ENCODE data around the gene CNTRL.

- TF ChIP-seq, protein P1, sequence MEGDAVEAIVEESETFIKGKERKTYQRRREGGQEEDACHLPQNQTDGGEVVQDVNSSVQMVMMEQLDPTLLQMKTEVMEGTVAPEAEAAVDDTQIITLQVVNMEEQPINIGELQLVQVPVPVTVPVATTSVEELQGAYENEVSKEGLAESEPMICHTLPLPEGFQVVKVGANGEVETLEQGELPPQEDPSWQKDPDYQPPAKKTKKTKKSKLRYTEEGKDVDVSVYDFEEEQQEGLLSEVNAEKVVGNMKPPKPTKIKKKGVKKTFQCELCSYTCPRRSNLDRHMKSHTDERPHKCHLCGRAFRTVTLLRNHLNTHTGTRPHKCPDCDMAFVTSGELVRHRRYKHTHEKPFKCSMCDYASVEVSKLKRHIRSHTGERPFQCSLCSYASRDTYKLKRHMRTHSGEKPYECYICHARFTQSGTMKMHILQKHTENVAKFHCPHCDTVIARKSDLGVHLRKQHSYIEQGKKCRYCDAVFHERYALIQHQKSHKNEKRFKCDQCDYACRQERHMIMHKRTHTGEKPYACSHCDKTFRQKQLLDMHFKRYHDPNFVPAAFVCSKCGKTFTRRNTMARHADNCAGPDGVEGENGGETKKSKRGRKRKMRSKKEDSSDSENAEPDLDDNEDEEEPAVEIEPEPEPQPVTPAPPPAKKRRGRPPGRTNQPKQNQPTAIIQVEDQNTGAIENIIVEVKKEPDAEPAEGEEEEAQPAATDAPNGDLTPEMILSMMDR (IDR thresholded peaks at IDR 0.05; ENCODE audit: control extremely low read depth in 1 of 3, insufficient read depth in 1 of 3, low read depth in 1 of 3, low read length in 3 of 3), result no peak
- TF ChIP-seq RFX5 (IDR thresholded peaks at IDR 0.05; ENCODE audit: borderline replicate concordance, low read depth, low read length), result no peak
- TF ChIP-seq POLR2A (IDR thresholded peaks at IDR 0.05; ENCODE audit: control extremely low read depth in 1 of 2, low read depth in 2 of 2, low read length in 2 of 2), result no peak
- no peak for TF ChIP-seq ZNF274 (IDR thresholded peaks at IDR 0.05; ENCODE audit: borderline replicate concordance, extremely low read depth, low read length)
- no peak for TF ChIP-seq JUN (IDR thresholded peaks at IDR 0.05; ENCODE audit: low read depth, low read length)
Observed at GRCh38 chr9:121192518-121192917, 117.8 kb downstream of the CNTRL start.
